HG03565 (cell line): ENCODE results near the gene DSCAML1.

Experiments used
- ATAC-seq: cut with Tn5 transposase; IDR thresholded peaks from one replicate; pipeline ENCODE4 v1.9.1; 2021; ENCODE audit warnings: mild to moderate bottlenecking, moderate library complexity; ENCODE audit not compliant: unreplicated experiment

The DSCAML1 gene

DNA sequence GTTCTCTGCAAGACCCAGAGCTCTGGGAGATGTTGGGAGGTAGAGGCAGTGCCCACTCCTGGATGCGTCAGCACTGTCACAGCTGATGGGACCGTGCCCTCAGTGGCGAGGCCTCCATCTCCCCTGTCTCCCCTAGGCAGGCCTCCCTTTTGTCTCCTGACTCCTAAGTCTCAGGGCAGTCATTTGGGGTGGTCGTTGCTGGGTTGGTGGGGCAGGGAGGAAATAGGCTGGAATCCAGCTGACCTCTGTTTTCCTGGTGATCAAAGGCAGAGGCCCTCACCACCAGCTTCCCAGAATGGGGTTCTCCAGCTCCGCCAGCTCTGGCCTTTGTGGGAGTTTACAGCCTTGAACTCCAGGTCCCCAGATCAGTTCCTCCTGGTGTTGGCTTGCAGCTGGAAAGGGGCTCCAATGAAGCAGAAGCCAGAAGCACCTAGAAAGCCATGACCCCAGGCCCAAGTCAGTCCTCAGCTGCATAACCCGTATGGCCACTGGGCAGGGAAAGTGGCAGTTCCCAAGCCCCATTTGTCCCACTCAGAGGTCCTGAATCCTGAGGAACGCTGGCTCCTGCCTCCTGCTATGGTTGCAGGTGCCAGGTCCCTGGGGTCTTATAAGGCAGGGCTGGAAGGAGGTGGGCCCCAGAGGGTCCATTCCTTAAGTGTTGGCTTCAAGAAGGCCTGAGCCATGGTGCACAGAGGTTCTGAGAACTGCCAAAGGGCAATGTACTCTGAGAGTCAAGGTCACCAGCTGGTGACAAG lies 34.8 kb upstream of the DSCAML1 start:
- no peak for ATAC-seq

DNA sequence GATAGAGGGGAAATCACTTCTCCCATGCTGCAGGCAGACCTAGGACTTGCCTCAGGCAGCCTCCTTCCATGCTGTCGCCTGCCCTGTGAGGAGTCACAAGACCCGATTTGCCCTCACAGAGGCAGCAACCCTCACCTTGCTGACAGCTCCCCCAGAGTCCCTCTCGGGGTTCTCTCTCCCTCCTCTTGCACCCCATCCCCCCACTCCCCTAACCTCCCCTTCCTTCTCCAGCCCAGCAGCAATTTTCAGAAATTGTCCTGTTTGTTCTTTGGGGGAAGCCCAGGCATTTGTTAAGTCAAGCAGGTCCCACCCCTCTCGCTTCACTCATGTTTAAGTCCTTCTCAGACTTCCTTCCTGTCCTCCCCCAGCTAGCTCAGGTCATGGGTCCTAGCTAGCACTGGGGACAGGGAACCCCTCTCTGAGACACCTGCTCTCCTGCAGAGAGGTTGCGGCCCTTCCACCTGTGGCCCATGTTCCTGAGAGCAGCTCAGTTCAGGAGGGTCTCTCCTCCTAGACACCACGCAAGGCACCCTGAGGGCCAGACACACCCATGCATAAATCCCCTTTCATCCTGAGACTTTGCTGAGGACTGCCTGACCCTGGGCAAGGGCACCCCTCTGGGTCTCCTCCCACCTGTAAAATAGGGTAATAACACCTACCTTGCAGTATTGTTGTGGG lies 33.8 kb upstream of the DSCAML1 start:
- no peak for ATAC-seq

- ATAC-seq: no peak
Observed at GRCh38 chr11:117830072-117830471, 33.1 kb upstream of the DSCAML1 start.

- ATAC-seq: no peak
Observed at GRCh38 chr11:117829369-117829725, 32.3 kb upstream of the DSCAML1 start.

DNA sequence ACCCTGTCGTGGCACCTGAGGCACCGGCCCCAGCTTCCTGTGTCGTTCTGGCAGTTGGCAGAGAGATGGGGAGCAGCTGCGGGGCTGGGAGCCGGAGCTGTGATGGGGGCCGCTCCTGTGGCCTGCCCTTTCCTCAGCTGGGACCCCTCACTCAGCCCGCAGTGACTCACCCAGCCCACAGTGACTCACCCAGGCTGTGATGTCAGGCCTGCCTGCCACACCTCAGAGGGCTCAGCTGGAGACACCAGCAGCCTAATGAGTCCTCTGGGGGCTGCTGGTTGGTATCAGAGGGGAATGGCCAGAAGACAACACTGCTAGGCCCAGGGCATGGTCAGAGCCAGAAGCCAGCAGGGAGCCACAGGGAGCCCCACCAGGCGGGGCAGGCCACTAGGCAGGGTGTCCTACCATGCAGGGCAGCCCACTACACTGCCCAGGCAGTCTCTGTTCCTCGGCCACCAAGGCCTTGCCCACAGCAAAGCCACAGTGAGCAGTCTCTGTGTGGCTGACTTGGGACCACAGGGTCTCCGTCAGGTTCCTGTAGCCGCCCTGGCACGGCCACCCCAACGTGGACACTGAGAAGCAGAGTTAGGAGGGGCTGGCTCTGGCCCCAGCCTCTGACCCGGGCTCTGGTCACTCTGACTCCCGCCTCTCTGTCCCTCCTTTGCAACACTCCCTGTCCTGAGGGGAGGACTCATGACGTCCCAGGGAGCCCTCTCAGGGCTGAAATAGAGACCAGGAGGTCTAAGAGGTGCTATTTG lies 31.8 kb upstream of the DSCAML1 start:
- no peak for ATAC-seq

DNA sequence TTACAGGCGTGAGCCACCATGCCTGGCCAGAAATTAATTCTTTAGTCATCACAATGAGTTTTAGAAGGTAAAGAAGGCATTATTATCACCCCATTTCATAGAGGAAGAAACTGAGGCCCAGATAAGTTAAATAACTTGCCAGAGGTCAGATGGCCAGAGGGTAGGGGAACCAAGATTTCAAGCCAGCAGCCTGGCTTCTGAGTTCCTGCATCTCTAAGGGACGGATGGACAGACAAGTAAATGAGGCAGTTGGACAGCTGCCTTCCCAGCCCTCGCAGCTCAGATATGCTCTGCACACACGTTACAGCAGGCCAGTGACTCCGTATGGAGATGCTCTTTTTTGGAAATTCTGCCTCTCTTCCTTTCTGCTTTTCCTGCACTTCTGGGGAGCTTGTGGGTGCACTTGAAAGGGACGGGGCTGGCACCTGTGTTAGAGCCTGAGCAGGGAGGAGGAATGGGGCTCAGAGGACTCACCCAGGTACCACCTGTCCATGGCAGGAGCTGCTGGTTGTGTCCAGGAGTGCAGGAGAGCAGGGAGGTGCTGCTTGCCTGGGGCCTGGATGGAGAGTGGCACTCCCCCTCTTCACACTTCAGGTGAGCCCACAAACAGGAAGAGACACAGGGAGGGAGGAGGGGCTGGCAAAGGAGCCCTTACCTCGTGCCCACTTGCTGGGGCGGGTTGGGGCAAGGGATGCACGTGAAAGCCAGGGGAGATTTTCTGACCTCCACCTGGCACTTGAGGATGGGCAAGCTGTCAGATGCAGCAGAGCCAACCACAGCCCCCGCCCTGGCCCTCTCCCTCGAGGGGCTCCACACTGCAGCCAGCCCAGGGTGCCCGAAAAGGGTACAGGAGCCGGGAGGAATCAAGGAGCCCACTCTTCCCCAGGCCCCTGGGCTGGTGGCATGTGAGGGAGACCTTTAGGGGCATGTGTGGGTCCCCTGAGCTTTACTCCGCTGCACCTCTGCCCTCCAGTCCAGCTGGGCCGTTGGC lies 30.8 kb upstream of the DSCAML1 start:
- ATAC-seq: no peak

DNA sequence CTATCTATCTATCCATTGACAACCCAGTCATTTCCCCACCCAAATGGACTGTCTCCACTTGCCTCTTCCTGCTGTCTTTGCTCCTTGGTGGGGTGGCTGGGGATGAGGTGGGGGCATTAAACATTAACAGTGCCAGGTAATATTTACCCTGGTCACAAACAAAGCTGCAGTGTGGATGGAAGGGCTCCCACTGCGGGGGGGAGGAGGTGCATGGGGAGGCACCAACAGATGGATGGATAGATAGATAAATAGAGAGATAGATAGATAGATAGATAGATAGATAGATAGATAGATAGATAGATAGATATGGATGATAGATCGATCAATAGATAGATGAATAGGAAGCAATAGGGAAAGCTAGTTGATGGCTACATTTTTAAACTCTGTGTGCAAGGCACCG lies 29.8 kb upstream of the DSCAML1 start:
- no peak for ATAC-seq

DNA sequence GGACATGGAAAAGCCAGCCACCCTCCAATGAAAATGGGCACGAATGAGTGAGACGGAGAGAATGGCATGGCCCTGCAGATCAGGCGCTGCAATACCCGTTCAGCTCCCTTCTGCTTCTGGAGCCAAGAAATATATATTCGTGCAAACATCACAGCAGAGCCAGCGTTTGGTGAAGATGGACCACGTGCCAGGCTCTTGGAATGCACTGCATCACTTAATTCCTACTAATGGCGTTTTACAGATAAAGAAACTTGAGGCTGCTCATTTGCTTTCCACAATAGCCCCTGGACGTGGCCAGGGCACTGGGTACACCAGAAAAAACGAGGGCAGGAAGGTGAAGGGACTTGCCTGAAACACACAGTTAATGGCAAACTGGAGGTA lies 29.2 kb upstream of the DSCAML1 start:
- ATAC-seq: no peak

DNA sequence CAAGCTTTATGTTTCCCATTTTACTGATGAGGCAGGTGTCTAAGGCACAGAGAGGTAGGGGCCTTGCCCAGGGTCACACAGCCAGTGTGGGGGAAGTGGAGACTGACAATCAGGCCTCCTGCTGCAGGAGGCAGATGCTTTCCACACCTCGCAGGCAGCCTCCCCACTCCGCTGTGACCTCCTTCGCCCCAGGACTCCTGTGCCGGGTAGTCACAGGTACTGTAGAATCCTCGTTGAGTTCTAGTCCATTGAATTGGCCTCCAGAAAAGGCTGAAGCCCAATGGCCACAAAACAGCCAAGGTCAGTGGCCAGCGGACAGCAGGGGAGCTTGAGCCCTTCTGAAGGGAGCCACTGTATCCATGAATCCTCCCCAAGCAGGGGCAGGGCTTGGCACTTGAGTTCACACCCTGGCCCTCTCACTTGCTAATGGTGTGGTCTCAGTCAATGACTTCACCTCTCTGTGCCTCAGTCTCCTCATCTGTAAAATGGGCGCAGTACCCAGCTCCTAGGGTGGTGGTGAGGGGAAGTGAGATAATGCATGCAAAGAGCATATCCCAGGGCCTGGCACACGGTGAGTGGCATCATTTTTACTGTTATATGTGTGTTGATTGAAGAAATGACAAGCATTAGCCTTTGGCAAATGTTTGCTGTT lies 28.6 kb upstream of the DSCAML1 start:
- no peak for ATAC-seq

GRCh38 chr11:117824571-117825537 lies 27.8 kb upstream of the DSCAML1 start, which contains the start of gene FXYD2:
Gene FXYD2, minus strand, starts transcription at chr11:117824744. Its CDS starts 66 bp downstream, at chr11:117824678.
- no peak for ATAC-seq

- no peak for ATAC-seq
Observed at GRCh38 chr11:117823946-117824420, 27.0 kb upstream of the DSCAML1 start.

- ATAC-seq: no peak
Observed at GRCh38 chr11:117823294-117823945, 26.4 kb upstream of the DSCAML1 start.

GRCh38 chr11:117822074-117823033 lies 25.3 kb upstream of the DSCAML1 start:
- no peak for ATAC-seq

DNA sequence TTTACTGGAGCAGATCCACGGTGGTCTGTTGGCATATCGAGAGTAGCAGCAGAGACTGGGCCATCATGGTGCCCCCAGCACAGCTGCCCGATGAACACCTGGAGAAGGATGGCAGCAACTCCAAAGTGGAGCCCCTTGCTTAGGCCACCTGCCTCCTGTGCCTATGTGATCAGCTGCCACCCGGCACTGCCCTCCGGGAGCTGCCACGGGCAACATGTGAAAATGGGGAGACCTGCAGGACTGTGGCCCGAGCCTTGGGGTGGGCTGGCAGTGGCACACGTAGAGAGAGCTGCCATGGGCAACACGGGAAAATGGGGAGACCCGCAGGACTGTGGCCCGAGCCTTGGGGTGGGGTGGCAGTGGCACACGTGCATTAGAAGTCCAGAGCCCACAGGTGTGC lies 24.4 kb upstream of the DSCAML1 start:
- no peak for ATAC-seq

DNA sequence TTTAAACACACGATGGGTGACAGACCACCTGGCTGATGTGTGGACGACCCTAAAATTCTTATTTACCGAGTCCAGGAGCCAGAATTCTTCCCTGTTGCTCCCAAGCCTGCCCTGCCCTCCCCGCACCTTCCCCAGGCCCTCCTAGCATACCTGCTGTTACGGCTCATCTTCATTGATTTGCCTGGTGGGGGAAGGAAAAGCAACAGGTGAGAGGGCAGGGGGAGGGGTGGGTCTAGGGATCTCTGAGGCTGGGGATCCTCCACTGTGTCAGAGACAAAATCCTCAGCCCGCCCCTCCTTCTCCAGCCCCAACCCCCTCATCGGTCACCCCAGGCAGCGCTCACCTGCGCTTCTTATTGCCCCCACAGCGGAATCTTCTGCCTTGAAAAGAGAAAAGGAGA lies 23.5 kb upstream of the DSCAML1 start:
- no peak for ATAC-seq

- ATAC-seq: no peak
Observed at GRCh38 chr11:117820071-117820470, 23.1 kb upstream of the DSCAML1 start.
